ENCODE measurements around the gene ZDHHC7.

Gene ZDHHC7

DNA sequence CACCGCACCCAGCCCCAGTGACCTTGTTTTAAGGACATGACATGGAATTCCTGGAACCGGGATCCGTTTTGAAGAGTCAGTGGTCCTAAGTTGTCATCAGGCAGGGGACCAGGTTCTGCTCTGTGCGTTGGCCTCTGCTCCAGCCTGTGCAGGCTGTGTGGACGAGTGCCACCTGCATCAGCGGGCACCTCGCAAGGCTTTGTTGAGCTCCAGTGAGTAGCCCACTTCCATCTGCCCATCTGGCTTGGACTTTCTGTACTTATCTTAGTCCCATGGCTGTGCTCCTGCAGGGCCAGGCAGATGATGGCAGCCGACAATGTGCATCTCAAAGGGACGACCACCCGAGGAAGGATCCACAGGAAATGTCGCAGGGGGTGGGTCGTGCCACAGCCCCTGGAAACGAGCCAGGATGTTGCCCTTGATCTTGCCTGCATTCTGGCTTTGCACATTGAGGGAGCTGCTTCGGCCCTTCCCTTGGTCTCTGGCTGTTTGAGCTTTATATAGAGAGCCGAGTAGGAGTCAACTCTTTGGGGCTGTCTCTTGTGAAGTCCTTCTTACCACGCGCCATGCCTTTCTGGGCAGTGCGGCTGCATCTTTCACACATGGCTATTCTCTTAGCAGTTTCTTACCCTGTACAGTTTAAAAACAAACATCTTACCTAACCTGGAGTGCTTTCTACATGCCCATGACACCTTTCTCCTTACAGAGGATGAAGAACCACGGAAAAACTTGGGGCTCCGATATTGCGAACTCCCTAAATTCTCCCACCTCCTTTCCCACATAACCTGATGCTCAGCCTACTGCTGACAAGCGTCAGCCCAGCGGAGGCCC is 34.5 kb upstream of the ZDHHC7 start:
- in situ Hi-C loops (cut with HindIII; ENCODE audit: low sequenced_read_pairs) = no loop called here

DNA sequence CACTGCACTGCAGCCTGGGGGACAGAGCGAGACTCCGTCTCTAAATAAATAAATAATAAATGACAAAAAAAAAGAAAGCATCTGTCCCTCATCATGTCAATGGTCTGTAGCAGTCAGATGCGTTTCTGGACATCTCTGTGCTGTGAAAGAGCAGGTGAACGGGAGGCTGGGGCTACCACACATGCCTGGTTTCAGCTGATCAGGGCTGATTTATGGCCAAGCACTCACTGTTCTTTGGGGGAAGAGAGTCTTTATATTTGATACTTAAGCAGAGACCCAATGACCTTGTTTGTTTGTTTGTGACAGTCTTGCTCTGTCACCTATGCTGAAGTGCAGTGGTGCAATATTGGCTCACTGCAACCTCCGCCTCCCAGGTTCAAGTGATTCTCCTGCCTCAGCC is 33.7 kb upstream of the ZDHHC7 start:
- in situ Hi-C loops (cut with HindIII; ENCODE audit: low sequenced_read_pairs) = no loop called here

DNA sequence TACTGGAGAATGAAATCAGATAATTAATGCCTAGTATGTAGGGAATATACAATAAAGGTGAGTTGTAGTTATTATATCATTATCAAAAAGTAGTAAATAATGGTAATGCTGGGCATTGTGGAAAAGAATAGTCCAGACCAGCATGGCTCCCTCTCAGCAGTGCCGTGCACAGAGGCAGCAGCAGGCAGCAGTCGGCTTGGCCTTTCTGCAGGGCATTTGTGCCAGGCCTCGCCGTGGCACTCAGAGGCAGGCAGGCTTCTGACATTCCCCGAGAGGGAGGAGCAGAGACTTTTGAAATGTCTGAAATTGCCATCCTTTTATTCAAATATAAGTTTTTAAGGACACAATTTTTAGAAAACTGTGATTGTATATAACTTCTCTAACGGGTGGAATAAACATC is 31.3 kb upstream of the ZDHHC7 start:
- in situ Hi-C loops (cut with HindIII; ENCODE audit: low sequenced_read_pairs) = no loop called here

DNA sequence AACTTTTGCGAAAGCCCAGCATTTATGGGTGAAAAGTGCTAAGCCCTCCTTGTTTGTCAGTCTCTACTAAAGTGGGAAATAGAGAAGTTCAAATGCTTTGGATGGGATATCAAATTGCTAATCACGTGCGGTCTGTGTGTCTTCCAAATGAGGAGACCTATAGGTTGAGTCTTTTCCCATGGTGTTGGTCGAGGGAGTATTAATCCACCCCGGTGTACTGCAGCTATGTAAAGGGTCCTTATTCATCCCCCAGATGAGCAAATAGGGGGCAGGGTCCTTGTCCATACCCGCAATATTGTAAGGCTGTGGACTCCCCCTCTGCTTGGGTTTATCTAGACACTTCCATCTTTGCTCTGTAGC is 30.8 kb upstream of the ZDHHC7 start:
- in situ Hi-C loops (cut with HindIII; ENCODE audit: low sequenced_read_pairs) = no loop called here

DNA sequence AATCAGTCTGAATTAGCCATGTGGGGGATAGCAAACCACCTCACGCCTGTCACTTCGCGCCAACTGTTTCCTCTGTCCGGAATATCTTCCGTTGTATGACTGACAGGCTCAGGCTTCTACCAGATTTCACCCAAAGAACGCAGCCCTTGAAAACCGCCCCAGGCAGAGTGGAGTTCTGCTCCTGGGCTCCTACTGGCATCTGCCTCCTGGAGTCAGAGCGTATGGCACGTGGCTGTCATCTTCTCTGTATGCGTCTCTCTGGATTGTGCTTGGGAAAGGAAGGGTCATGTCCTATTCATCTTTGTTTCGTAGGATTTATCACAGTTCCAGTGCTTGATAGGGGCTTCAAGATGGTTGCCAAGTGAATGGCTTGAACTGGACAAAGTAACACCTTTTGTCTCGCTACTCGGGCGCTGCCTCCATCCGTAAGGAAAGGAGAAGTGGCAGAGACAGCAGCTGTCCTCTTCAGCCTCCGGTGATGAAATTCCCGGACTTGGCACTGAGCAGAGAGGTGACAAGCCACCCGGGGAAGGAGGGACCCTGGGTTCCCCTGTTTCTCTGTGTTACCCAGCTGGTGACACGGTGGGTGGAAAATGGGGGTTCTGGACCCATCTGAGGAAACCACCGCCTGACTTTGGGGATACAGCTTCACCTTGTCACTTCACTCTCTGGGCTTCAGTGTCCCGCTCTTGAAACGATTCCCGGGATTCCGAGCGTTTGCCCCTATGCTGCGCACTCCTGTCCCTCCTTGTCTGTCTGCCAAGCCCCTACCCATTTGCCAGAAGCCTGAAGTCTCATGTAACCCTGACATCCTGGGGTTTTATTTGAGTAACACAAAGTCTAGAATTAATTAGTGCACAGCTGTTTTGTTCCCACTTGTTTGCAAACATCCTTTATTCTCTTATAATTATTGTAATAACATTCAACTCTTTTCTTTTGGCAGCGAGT is 30.2 kb upstream of the ZDHHC7 start:
- in situ Hi-C loops (cut with HindIII; ENCODE audit: low sequenced_read_pairs) = no loop called here

DNA sequence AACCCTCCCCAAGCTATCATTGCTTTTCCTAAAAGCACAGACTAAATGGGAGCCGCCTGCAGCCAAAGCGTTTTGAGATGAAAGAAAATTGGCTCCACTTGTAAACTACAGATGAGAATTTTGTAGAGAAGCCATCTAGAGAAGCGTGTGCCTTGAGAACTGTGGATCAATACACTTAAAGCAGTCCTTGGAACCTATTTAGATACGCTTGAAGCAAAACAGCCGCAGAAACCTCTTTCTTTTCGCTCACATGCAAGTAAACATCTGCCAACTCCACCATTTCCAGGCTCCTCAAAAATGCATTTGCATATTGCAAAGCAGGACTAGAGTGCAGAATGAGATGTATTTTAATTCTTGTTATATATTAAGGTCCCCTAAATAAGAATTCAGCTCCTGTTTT is 29.4 kb upstream of the ZDHHC7 start:
- in situ Hi-C loops (cut with HindIII; ENCODE audit: low sequenced_read_pairs) = no loop called here

DNA sequence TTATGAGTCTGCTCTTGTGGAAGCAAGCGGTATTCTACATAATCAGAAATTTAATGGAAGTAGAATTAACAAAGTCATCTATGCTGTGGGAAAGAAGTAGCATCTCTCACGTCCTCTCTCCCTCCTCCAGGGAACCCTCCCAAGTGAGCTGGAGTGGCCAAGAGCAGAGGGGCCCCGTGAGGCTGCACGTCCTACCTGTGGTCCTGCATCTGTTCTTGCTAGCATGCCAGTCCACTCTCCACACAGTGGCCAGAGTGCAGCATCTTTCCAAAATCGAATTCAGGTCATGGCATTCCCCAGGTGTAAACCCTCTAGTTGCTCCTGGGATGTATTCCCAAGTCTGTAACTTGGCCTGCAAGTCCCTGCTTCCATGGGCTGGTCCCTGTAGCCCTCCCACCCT is 26.4 kb upstream of the ZDHHC7 start:
- in situ Hi-C loops (cut with HindIII; ENCODE audit: low sequenced_read_pairs) = loop anchor here (10.0 kb wide), 1 partner anchor 63 kb away; no protein-coding TSS in a partner anchor

DNA sequence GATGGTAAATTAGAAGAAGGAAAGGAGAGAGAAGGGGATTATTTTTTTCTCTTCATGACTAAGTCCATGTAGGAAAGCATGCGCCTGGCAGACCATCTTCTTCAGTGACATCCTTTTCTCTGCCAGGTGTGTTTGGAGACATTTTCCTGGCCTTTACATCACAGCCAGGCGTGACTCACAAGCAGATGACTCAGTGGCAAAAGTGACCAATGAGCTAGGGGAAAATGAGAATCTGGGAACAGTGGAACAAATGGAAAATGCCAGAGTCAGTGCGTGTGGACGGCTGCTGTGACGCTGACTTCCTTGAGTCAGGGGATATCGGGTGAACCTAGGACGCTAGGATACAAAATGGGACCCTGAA is 25.7 kb upstream of the ZDHHC7 start:
- in situ Hi-C loops (cut with HindIII; ENCODE audit: low sequenced_read_pairs) = loop anchor here (10.0 kb wide), 1 partner anchor 62 kb away; no protein-coding TSS in a partner anchor

DNA sequence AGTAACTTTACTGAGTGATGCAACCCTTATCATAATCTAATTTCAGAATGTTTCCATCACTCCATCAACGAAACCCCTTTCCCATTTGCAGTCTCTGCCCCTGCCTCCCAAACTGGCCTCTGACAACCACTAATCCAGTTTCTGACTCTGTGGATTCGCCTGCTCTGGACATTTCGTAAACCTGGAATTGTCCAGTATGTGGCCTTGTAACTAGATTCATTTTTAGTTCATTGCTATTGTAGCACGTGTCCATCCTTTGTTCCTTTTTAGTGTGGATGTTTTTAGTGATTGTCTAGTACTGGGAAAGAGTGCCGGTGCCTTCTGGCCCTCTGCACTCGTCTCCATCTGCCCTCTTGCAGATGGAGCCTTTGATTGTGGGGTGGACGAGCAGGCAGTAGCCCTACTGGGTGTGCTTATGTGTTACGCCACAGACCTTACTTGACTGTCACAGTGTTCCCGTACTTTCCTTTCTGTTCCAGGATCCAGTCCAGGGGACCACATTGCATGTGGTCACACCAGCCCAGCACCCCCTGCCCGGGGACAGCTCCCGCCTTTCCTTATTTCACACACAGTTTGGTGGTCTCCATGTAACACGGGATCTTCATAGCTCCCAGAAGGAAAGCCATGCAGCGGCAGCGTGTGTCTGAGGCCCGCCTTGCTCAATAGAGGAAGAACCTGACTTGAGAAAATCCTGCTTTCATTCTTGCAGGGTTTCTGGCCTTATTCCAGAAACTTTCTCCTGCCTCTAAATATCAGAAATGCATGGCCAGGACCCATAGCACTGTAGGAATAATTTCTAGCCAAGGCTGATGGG is 25.1 kb upstream of the ZDHHC7 start:
- in situ Hi-C loops (cut with HindIII; ENCODE audit: low sequenced_read_pairs) = loop anchor here (10.0 kb wide), 1 partner anchor 62 kb away; no protein-coding TSS in a partner anchor

DNA sequence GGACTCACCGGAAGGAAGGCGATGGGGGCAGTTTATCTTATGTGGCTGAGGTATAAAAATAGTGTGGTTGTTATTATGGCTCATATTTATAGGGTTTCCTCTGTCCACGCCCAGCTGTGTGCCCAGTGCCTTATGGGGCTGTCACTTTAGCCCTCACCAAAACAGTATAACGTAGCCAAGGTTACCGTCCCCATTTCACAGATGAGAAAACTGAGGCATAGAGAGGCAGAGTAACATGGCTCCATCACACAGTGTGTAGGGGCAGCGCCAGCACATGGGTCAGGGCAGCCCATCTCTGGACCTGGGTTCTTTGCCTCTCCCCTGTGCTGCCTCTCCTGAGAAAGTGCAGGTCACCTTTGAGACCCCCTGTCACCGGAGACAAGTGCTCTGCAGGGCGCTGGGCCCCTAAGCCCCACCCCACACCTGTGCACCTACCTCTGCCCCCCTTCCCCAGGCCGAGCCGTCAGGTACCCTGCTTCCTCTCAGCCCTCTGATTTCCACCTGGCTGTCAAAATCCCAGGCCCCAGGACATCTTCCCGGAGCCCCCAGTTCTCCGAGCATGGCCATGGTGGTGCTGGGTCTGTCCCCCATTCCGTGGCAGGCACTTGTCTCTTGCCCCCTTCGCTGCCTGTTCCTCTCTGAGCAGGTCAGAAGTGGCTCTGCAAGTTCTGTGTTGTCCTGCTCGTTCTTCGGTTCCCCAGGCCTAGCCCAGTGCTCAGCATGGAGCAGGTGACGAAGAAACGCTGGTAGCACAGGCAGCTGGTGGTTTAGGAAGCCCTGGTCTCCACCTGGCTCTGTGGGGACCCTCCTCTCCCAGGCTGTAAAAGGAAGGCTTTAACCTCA is 23.5 kb upstream of the ZDHHC7 start:
- in situ Hi-C loops (cut with HindIII; ENCODE audit: low sequenced_read_pairs) = loop anchor here (10.0 kb wide), 1 partner anchor 60 kb away; no protein-coding TSS in a partner anchor

DNA sequence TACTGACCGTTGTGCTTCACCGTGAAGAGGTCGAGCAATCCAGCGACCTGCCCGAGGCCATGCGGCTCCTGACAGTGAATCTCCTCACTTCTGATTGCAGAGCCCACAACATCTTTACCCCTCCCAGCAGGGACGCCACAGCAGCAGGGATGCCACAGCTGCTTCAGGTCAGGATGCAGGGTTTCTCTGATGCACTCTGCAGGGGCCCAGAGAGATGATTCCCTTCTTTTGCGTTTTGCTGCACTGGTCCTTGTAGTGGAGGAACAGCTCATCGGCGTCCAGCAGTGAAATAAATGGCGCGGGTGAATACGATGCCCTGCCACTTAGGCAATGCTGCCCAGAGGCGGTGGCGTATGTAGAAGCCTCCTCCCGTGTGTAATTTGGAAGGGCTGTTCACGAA is 21.8 kb upstream of the ZDHHC7 start:
- in situ Hi-C loops (cut with HindIII; ENCODE audit: low sequenced_read_pairs) = loop anchor here (10.0 kb wide), 1 partner anchor 58 kb away; no protein-coding TSS in a partner anchor

DNA sequence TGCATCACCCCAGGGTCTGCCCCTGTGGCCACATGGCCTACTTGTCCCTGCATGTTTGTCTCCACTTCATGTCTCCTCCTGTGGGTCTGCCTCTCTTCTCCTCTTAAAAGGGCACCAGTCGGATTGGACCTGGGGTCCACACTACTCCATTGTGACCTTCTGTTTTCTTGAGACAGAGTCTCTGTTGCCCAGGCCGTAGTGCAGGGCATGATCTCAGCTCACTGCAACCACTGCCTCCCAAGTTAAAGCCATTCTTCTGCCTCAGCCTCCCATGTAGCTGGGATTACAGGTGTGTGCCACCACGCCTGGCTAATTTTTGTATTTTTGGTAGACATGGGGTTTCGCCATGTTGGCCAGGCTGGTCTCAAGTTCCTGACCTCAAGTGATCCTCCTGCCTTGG is 20.9 kb upstream of the ZDHHC7 start:
- in situ Hi-C loops (cut with HindIII; ENCODE audit: low sequenced_read_pairs) = loop anchor here (10.0 kb wide), 1 partner anchor 57 kb away; no protein-coding TSS in a partner anchor

DNA sequence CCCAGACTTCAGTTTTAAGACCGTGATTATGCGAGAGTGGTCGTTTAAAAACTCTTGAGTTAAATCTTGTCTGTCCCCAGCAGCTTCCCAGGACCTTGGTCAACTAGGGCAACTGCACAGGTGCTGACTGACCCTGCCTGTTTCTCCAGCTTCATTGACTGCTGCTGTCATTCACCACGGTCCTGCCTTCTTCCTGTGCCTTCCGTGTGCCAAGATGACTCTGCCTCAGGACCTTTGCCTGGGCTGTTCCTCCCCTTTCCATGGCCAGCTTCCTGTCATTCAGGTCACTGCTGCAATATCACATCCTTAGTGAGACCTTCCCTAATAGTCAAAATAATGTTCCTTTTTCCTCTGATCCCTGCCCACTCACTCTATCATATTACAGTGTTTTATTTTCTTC is 20.1 kb upstream of the ZDHHC7 start:
- in situ Hi-C loops (cut with HindIII; ENCODE audit: low sequenced_read_pairs) = loop anchor here (10.0 kb wide), 1 partner anchor 57 kb away; no protein-coding TSS in a partner anchor

DNA sequence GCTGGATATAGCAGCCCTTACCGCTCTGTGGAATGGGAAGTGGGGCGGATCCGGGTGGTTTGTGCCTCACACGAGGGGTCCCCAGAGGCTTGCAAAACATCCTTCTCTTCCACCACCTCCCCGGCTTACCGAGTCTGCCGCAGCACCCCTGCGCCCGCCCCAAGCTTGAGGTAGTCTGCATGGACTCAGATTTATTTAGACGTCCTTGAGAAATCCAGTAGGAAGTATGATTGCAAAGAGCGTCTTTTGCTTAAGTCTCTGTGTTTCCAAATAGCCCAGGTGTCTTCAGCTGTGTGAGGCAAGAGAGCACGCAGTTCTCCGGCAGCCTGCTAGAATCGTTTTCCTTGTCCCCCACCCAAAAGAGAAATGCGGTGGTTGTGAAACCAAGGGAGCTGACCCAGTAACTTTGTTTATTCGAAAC is 18.7 kb upstream of the ZDHHC7 start:
- in situ Hi-C loops (cut with HindIII; ENCODE audit: low sequenced_read_pairs) = loop anchor here (10.0 kb wide), 1 partner anchor 55 kb away; no protein-coding TSS in a partner anchor

DNA sequence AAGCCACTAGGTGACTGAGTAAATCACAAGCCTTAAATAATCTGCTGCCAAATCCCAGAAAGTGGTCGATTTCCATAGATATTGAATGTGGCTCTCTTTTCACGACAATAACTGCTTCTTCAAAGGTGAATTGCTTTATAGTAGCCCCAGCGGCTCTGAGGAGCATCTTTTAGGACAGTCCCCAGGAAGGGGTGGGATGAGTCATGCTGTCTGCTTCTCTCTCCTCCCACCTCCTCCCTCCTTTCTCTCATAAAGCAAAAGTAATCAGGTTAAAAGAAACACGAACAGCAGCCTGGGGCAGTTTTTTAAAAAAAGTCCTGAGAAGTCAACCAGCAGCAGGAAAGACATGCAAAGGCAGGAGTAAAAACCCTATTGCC is 18.1 kb upstream of the ZDHHC7 start:
- in situ Hi-C loops (cut with HindIII; ENCODE audit: low sequenced_read_pairs) = no loop called here

DNA sequence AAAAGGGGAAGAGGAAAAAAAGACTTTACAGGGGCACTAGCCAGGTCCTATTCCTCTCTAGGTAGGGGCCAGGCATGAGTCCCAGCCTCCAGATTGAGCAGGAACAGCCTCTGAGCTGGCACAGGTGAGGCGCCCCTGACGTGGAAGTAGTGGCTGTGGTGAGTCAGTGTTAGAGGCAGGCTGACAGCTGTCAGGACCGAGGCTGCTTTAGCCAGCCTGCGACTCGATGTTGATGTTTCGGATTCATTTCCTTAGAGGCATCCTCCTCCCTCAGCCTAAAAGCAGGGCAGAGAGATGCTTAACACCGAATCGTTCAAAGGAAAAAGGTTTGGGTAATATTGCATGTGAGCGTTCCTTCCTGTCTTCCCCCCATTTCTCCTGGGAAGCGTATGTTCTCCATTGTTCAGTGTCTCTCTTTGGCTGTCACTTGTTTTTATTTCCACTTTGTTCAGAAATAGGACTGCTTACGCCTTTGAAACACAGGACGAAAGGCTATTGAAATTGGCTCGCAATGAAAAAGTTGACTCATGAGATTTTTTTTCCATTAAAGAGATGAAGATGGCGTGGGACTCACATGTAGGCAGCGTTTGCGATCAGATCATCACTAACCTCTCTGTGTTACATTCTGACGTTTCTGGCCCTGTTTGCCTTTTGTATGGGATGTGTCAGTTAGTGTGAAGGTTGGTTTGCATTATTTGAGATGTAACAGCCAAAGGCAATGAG is 17.5 kb upstream of the ZDHHC7 start:
- in situ Hi-C loops (cut with HindIII; ENCODE audit: low sequenced_read_pairs) = no loop called here

DNA sequence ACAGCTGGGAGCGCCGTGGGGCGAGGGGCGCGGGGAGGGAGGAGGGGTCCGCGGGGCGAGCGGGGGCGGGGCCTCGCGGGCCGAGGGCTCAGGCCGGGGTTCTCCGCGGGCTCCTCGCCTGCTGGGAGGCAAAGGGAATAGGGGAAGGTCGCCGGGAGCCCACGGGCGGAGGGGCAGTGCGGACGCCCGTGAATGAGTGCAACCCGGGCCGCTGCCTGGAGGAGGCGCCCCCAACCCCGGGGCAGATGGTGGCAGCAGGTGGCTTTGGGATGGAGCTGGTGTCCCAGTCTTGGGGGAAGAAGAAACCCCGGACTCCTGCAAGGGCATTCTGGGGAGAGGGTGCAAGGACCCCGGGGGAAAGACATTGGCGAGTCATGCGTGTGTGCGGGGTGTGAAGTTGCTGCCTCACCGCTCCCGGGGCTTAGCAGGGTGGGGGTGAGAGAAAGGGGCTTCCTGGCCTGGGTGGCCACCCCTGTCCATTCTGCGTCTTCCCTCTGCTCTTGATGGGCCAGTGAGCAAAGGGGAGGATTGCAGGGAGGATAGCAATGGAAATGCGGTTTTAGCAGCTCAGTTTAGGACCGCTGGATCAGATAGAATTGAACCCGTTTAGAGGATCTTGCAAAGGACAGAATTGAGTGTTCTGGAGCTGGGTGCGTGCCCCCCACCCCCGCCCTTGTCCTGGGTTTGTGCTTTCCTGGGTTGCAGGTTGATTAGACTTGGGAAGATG is 16.8 kb upstream of the ZDHHC7 start:
- in situ Hi-C loops (cut with HindIII; ENCODE audit: low sequenced_read_pairs) = no loop called here

DNA sequence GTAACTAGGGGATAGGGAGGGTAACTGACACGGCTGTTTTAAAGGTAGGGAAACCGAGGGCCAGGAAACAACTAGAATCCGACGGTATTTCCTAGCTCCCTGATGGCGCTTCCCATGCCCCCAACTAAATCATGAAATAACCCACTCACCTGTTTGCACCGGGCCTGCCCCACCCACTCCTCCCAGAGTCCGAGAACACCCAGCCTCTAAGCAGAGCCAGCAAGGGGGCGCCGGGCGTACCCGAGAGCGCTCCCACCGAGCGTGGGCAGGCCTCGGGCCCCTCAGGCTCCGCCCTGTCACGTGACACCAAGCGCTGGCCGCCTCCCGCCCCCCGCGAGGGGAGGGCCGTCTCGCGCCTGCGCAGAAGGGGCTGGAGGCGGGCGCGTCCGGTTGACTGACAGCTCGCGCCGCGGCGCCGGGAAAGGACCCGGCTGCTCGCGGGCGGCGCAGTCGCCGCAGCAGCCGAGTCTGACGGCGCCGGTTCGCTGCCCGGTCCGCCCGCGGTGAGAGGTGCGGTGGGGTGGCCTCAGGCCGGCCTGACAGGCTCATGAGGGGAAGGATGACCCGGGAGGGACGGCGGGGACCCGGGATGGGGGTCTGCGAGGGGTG is 16.1 kb upstream of the ZDHHC7 start, which contains the start of gene KIAA0513:
KIAA0513 (plus strand) TSS at position 447 of the 609 bp plus-strand sequence. CDS start 39,277 bp downstream, outside the sequence.
- in situ Hi-C loops (cut with HindIII; ENCODE audit: low sequenced_read_pairs) = no loop called here

Measured in endothelial cell of hepatic sinusoid (primary cell).